Cardiac muscle cell (in vitro differentiated cells and primary cell): ENCODE measurements around the gene COL18A1. TPM values are rescaled to one million over a fixed set of nuclear protein-coding genes. Genes with fewer than 3 reads are reported as not detected.
A peak's percentile ranks its signal among the peaks of the same experiment; 100 is the strongest.
"Not testable (repeated sequence)": the region's sequence is repeated elsewhere in the genome, so short reads cannot be mapped to it uniquely, and the experiment has no call there.

Experiments used
- DNase-seq, 2 donors: peaks; one replicate each; pipeline versions ENCODE4 v3.0.0 to v3.0.0-alpha.2; 2010 to 2017; ENCODE audit warnings: low read depth in 1 of 2, low spot score in 1 of 2
- H3K27ac ChIP-seq: fragments of 200-600 bp; sonication (generic); 2 replicates; pipeline ENCODE4 v1.5.1; 2016
- H3K27me3 ChIP-seq: fragments of 200-600 bp; sonication (generic); 2 replicates; pipeline ENCODE4 v1.6.0; 2016; ENCODE audit warnings: control low read depth
- H3K36me3 ChIP-seq: fragments of 200-600 bp; sonication (generic); 2 replicates; pipeline ENCODE4 v1.5.1; 2016; ENCODE audit warnings: control low read depth
- H3K4me1 ChIP-seq: fragments of 200-600 bp; sonication (generic); 2 replicates; pipeline ENCODE4 v1.8.1; 2017; ENCODE audit warnings: low read depth, mild to moderate bottlenecking, mixed run types
- H3K4me3 ChIP-seq: fragments of 200-600 bp; sonication (generic); 2 replicates; pipeline ENCODE4 v1.5.1; 2016; ENCODE audit warnings: mild to moderate bottlenecking
- H3K9me3 ChIP-seq: fragments of 200-600 bp; sonication (generic); 2 replicates; pipeline ENCODE4 v1.5.1; 2017; ENCODE audit warnings: low read depth, mild to moderate bottlenecking, control low read depth
- CTCF ChIP-seq: IDR thresholded peaks from 2 replicates; pipeline ENCODE4 v1.5.1; 2012; ENCODE audit warnings: low read depth, mild to moderate bottlenecking, low read length
- polyA plus RNA-seq: library from polyadenylated mRNA; unstranded; fragments of >200 nt; fragmentation: Nextera tagmentation; extraction: Ambion mirVana; gene quantifications from 2 replicates; pipeline ENCODE4 v1.2.1, GENCODE V29; 2016
- total RNA-seq: library from RNA; depleted of rRNA; stranded (reverse); fragments of >200 nt; gene quantifications from 2 replicates; pipeline ENCODE4 v1.2.3, GENCODE V29; 2016

Gene COL18A1
- total and polyA plus RNA-seq, 2 experiments from 2014 or later, result 407 to 1,182 TPM

GRCh38 chr21:45365608-45366241, 39.2 kb upstream of the COL18A1 start:
- Histone ChIP-seq H3K4me1 (peaks cover 26% of the 10 kb centered on the region), H3K36me3 (no peaks in the 10 kb centered on the region), H3K27me3 (no peaks in the 10 kb centered on the region), H3K9me3 (no peaks in the 10 kb centered on the region), H3K4me3 (no peak overlapping the region), H3K27ac (no peak overlapping the region)
- peak in 1 of 2 donors; percentile 87 for DNase-seq
- TF ChIP-seq CTCF, result no peak

- no peak overlapping the region for H3K4me3 ChIP-seq
- H3K9me3 ChIP-seq, result no peaks in the 10 kb centered on the region
- H3K27ac ChIP-seq, result no peak overlapping the region
- H3K27me3 ChIP-seq, result no peaks in the 10 kb centered on the region
- no peak for DNase-seq
- peaks cover 18% of the 10 kb centered on the region for H3K4me1 ChIP-seq
- TF ChIP-seq CTCF, result no peak
- no peaks in the 10 kb centered on the region for H3K36me3 ChIP-seq
Measured at GRCh38 chr21:45366476-45366875, 38.5 kb upstream of the COL18A1 start.

GRCh38 chr21:45366931-45367401, 38.0 kb upstream of the COL18A1 start:
- peak; percentile 24 for TF ChIP-seq CTCF
- no peak overlapping the region for H3K27ac ChIP-seq
- peaks cover 13% of the 10 kb centered on the region for H3K4me1 ChIP-seq
- H3K36me3 ChIP-seq, result no peaks in the 10 kb centered on the region
- H3K9me3 ChIP-seq, result no peaks in the 10 kb centered on the region
- no peaks in the 10 kb centered on the region for H3K27me3 ChIP-seq
- H3K4me3 ChIP-seq, result no peak overlapping the region
- DNase-seq, result peak in 1 of 2 donors; percentile 98

- no peak for DNase-seq
- H3K4me1 ChIP-seq, result peaks cover 11% of the 10 kb centered on the region
- H3K4me3 ChIP-seq, result no peak overlapping the region
- TF ChIP-seq CTCF, result no peak
- no peaks in the 10 kb centered on the region for H3K36me3 ChIP-seq
- no peaks in the 10 kb centered on the region for H3K27me3 ChIP-seq
- H3K27ac ChIP-seq, result no peak overlapping the region
- H3K9me3 ChIP-seq, result no peaks in the 10 kb centered on the region
Measured at GRCh38 chr21:45367402-45368351, 37.3 kb upstream of the COL18A1 start.

GRCh38 chr21:45369018-45369417, 35.9 kb upstream of the COL18A1 start:
- not testable (repeated sequence) for H3K27me3 ChIP-seq, DNase-seq, H3K9me3 ChIP-seq, H3K27ac ChIP-seq, H3K4me3 ChIP-seq, H3K36me3 ChIP-seq
- H3K4me1 ChIP-seq, result peaks cover 11% of the 10 kb centered on the region

- Histone ChIP-seq H3K27me3 (no peaks in the 10 kb centered on the region), H3K4me3 (no peak overlapping the region), H3K27ac (no peak overlapping the region), H3K9me3 (no peaks in the 10 kb centered on the region), H3K4me1 (peaks cover 11% of the 10 kb centered on the region), H3K36me3 (no peaks in the 10 kb centered on the region)
- TF ChIP-seq CTCF, result no peak
- DNase-seq, result no peak
Measured at GRCh38 chr21:45370575-45370974, 34.4 kb upstream of the COL18A1 start.
